ENCODE data around the gene PSMA4.
"Not testable (repeated sequence)": the region's sequence is repeated elsewhere in the genome, so short reads cannot be mapped to it uniquely, and the experiment has no call there.

Gene PSMA4

DNA sequence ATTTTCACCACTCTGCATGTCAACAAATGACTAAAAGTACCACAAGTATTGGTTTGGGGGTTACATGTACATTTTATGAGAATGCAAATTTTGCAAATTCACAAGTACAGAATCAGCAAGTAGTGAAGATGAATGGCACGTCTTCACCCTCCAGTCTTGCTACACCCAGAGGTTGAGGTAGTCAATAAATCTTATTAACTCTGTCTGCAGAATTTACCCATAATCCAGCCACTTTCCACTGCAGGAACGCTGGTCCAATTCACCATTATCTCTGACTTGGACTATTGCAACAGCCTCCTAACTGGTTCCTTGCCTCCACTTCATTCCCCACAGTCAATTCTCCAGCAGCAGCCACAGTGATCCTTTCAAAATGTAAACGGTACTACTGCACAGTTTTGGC, 10.6 kb downstream of the PSMA4 start:
- H3K27me3 ChIP-seq (ENCODE audit: insufficient read depth, poor library complexity, severe bottlenecking), result no peaks in the 10 kb centered on the region
- no peak for DNase-seq (ENCODE audit: low read depth in 1 of 2, low spot score in 1 of 2)
- TF ChIP-seq, protein P1, sequence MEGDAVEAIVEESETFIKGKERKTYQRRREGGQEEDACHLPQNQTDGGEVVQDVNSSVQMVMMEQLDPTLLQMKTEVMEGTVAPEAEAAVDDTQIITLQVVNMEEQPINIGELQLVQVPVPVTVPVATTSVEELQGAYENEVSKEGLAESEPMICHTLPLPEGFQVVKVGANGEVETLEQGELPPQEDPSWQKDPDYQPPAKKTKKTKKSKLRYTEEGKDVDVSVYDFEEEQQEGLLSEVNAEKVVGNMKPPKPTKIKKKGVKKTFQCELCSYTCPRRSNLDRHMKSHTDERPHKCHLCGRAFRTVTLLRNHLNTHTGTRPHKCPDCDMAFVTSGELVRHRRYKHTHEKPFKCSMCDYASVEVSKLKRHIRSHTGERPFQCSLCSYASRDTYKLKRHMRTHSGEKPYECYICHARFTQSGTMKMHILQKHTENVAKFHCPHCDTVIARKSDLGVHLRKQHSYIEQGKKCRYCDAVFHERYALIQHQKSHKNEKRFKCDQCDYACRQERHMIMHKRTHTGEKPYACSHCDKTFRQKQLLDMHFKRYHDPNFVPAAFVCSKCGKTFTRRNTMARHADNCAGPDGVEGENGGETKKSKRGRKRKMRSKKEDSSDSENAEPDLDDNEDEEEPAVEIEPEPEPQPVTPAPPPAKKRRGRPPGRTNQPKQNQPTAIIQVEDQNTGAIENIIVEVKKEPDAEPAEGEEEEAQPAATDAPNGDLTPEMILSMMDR (IDR thresholded peaks at IDR 0.05; ENCODE audit: insufficient read depth, low read length), result no peak
- TF ChIP-seq GABPA (IDR thresholded peaks at IDR 0.05; ENCODE audit: low read depth) (no peak), POLR2AphosphoS5 (IDR thresholded peaks at IDR 0.05; ENCODE audit: low read depth) (no peak), SPI1 (IDR thresholded peaks at IDR 0.05; ENCODE audit: borderline replicate concordance, low read depth) (no peak)
- TF ChIP-seq, protein P2, sequence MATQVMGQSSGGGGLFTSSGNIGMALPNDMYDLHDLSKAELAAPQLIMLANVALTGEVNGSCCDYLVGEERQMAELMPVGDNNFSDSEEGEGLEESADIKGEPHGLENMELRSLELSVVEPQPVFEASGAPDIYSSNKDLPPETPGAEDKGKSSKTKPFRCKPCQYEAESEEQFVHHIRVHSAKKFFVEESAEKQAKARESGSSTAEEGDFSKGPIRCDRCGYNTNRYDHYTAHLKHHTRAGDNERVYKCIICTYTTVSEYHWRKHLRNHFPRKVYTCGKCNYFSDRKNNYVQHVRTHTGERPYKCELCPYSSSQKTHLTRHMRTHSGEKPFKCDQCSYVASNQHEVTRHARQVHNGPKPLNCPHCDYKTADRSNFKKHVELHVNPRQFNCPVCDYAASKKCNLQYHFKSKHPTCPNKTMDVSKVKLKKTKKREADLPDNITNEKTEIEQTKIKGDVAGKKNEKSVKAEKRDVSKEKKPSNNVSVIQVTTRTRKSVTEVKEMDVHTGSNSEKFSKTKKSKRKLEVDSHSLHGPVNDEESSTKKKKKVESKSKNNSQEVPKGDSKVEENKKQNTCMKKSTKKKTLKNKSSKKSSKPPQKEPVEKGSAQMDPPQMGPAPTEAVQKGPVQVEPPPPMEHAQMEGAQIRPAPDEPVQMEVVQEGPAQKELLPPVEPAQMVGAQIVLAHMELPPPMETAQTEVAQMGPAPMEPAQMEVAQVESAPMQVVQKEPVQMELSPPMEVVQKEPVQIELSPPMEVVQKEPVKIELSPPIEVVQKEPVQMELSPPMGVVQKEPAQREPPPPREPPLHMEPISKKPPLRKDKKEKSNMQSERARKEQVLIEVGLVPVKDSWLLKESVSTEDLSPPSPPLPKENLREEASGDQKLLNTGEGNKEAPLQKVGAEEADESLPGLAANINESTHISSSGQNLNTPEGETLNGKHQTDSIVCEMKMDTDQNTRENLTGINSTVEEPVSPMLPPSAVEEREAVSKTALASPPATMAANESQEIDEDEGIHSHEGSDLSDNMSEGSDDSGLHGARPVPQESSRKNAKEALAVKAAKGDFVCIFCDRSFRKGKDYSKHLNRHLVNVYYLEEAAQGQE (IDR thresholded peaks at IDR 0.05; ENCODE audit: insufficient replicate concordance, low read depth), result no peak
- no peak overlapping the region for H3K27ac ChIP-seq (replicated peaks)
- H3K4me3 ChIP-seq (replicated peaks; ENCODE audit: insufficient read depth, low read length), result no peak overlapping the region

DNA sequence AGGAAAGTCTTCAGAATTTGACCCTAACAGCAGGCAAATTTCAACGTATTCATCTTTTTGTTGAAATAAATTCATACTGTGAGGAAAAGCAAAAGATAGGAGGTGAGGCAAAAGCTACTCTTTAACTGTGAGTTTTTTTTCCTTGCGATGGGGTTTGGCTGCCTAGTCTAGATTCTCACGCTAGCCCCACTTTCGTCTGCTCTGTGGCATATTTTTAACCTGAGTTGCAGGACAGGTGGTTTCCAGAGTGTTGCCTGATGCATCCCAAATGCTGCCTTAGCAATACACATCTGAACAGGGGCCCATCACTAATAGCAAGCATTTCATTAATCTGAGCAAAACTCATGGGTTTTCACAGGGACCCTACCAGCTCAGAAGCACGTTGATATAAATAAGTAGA, 11.7 kb downstream of the PSMA4 start:
- Histone ChIP-seq H3K27me3 (ENCODE audit: insufficient read depth, poor library complexity, severe bottlenecking) (no peaks in the 10 kb centered on the region), H3K4me3 (replicated peaks; ENCODE audit: insufficient read depth, low read length) (no peak overlapping the region), H3K27ac (replicated peaks) (no peak overlapping the region)
- no peak for DNase-seq (ENCODE audit: low read depth in 1 of 2, low spot score in 1 of 2)
- TF ChIP-seq GABPA (IDR thresholded peaks at IDR 0.05; ENCODE audit: low read depth), result no peak
- TF ChIP-seq SPI1 (IDR thresholded peaks at IDR 0.05; ENCODE audit: borderline replicate concordance, low read depth), result no peak
- TF ChIP-seq, protein P2 (IDR thresholded peaks at IDR 0.05; ENCODE audit: insufficient replicate concordance, low read depth), result no peak
- no peak for TF ChIP-seq POLR2AphosphoS5 (IDR thresholded peaks at IDR 0.05; ENCODE audit: low read depth)
- TF ChIP-seq, protein P1 (IDR thresholded peaks at IDR 0.05; ENCODE audit: insufficient read depth, low read length), result no peak

DNA sequence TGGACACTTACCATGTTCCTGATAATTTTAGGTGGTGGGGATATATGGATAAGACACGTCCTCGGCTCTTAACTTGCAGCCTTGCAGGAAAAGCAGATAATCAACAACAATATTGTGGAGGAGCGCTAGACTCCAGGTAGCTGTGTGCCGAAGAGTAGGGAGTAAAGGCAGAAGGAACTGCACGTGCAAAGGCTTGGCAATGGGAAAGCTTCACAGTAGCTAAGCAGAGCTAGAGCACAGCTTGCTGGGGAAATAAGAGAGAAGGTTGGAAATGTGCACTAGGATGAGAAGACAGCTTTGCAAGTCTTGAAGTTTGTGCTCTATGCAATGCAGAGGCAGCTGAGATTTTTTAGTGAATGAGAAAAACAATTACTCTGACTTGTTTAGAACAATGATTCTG, 12.4 kb downstream of the PSMA4 start:
- Histone ChIP-seq H3K27me3 (ENCODE audit: insufficient read depth, poor library complexity, severe bottlenecking) (no peaks in the 10 kb centered on the region), H3K27ac (replicated peaks) (no peak overlapping the region), H3K4me3 (replicated peaks; ENCODE audit: insufficient read depth, low read length) (no peak overlapping the region)
- TF ChIP-seq, protein P1 (IDR thresholded peaks at IDR 0.05; ENCODE audit: insufficient read depth, low read length), result no peak
- TF ChIP-seq SPI1 (IDR thresholded peaks at IDR 0.05; ENCODE audit: borderline replicate concordance, low read depth), result no peak
- TF ChIP-seq, protein P2 (IDR thresholded peaks at IDR 0.05; ENCODE audit: insufficient replicate concordance, low read depth), result no peak
- no peak for TF ChIP-seq GABPA (IDR thresholded peaks at IDR 0.05; ENCODE audit: low read depth)
- TF ChIP-seq POLR2AphosphoS5 (IDR thresholded peaks at IDR 0.05; ENCODE audit: low read depth), result no peak
- no peak for DNase-seq (ENCODE audit: low read depth in 1 of 2, low spot score in 1 of 2)

DNA sequence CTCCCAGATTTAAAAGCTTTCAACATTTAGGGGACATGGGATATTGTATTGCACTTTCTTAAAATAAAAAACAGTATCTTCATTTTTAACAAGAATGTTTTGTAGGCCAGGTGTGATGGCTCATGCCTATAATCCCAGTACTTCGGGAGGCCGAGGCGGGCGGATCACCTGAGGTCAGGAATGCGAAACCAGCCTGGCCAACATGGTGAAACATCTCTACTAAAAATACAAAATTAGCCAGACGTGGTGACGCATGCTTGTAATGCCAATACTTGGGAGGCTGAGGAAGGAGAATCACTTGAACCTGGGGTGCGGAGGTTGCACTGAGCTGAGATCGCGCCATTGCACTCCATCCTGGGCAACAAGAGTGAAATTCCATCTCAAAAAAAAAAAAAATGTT, 20.0 kb downstream of the PSMA4 start:
- not testable (repeated sequence) for DNase-seq (ENCODE audit: low read depth in 1 of 2, low spot score in 1 of 2); H3K4me3 ChIP-seq (replicated peaks; ENCODE audit: insufficient read depth, low read length)

More for the DNA sequence above, 20.0 kb downstream of the PSMA4 start:
- H3K27me3 ChIP-seq (ENCODE audit: insufficient read depth, poor library complexity, severe bottlenecking); H3K27ac ChIP-seq (replicated peaks): not testable (repeated sequence)

Measured in HL-60 (cell line).